HepG2 (cell line): ENCODE results near the gene TIMP4. TPM values are rescaled to one million over a fixed set of nuclear protein-coding genes. Genes with fewer than 3 reads are reported as not detected.

Experiments
- ATAC-seq: fragments of 200-7000 bp; cut with Tn5 transposase; 3 replicates; pipeline ENCODE4 v1.9.1; 2020; ENCODE audit warnings: mild to moderate bottlenecking, moderate library complexity
- BruUV-seq: library from RNA; stranded (reverse); fragments of 400-500 nt; replicated peaks from 2 replicates; lab custom pipeline; 2021; lab: Mats Ljungman, UMichigan
- CTCF ChIA-PET: fragments of 300-600 bp; formaldehyde crosslinking; extraction: SDS; loops from one replicate; lab custom pipeline; 2021; ENCODE audit warnings: low total read pairs, inconsistent platforms, low intra/inter-chr PET ratio; lab: Yijun Ruan, JAX
- POLR2A ChIA-PET: fragments of 350-600 bp; sonication (Branson Sonifier 250); formaldehyde crosslinking; loops from one replicate; lab custom pipeline; 2020; ENCODE audit warnings: antibody characterized with exemption, inconsistent platforms; lab: Yijun Ruan, JAX
- DNase-seq: peaks from one replicate; pipeline ENCODE4 v3.0.0-alpha.2; 2015; ENCODE audit warnings: low spot score
- FAIRE-seq: peaks from 3 replicates; lab custom pipeline; 2011; peaks lifted over from hg19 to GRCh38; lab: Jason Lieb, UNC
- H2AFZ ChIP-seq: one replicate; pipeline ENCODE4 v1.6.1; 2011; ENCODE audit warnings: low read length, inconsistent platforms
- H3K27ac ChIP-seq: fragments of 300-600 bp; 3 replicates; pipeline ENCODE4 v1.8.0; 2011; ENCODE audit warnings: mixed run types, mild to moderate bottlenecking, mixed read lengths, low read length, inconsistent platforms; ENCODE audit not compliant: insufficient read depth; ENCODE audit errors: extremely low read length
- H3K27me3 ChIP-seq, 2 experiments: fragments of 200-600 bp in 1 of 2; 2 replicates in 1 of 2; 3 replicates in 1 of 2; pipeline versions ENCODE4 v1.6.0 to v1.8.0; 2011; ENCODE audit warnings: low read length in 2 of 2, mild to moderate bottlenecking in 2 of 2, moderate library complexity in 2 of 2, inconsistent platforms in 1 of 2; ENCODE audit not compliant: insufficient read depth in 2 of 2, control insufficient read depth in 1 of 2
- H3K36me3 ChIP-seq, 2 experiments: fragments of 200-600 bp in 1 of 2; replicated peaks in 1 of 2; 2 replicates in 1 of 2; 3 replicates in 1 of 2; pipeline versions ENCODE4 v1.5.1 to v1.8.0; 2011; ENCODE audit warnings: low read length in 2 of 2, inconsistent platforms in 1 of 2; ENCODE audit not compliant: insufficient read depth in 2 of 2, control insufficient read depth in 1 of 2
- H3K4me1 ChIP-seq: 2 replicates; pipeline ENCODE4 v1.5.1; 2012; ENCODE audit warnings: low read length, inconsistent platforms; ENCODE audit not compliant: insufficient read depth
- H3K4me2 ChIP-seq: 2 replicates; pipeline ENCODE4 v1.6.0; 2011; ENCODE audit warnings: low read depth, low read length, inconsistent platforms
- H3K4me3 ChIP-seq, 3 experiments: fragments of 200-600 bp in 1 of 3; sonication (generic), shearing (Covaris generic) in 1 of 3; replicated peaks in 1 of 3; 2 replicates each; pipeline ENCODE4 v1.5.1; 2011 to 2016; ENCODE audit warnings: low read length in 3 of 3, inconsistent platforms in 2 of 3, low read depth in 2 of 3, mild to moderate bottlenecking in 2 of 3, control low read depth in 1 of 3, mixed read lengths in 1 of 3; ENCODE audit not compliant: insufficient read depth in 1 of 3
- H3K79me2 ChIP-seq: one replicate; pipeline ENCODE4 v1.6.1; 2011; ENCODE audit warnings: low read length, inconsistent platforms; ENCODE audit not compliant: insufficient read depth
- H3K9ac ChIP-seq: 2 replicates; pipeline ENCODE4 v1.6.0; 2011; ENCODE audit warnings: mild to moderate bottlenecking, low read depth, low read length, inconsistent platforms; ENCODE audit not compliant: insufficient read depth
- H3K9me3 ChIP-seq: 2 replicates; pipeline ENCODE4 v1.5.1; 2012; ENCODE audit warnings: mild to moderate bottlenecking, low read length
- H4K20me1 ChIP-seq: 2 replicates; pipeline ENCODE4 v1.6.0; 2011; ENCODE audit warnings: inconsistent platforms, mild to moderate bottlenecking, low read length, moderate library complexity; ENCODE audit not compliant: insufficient read depth
- CTCF ChIP-seq: sonication (generic); formaldehyde crosslinking; IDR thresholded peaks from 2 replicates; pipeline ENCODE4 v1.5.0; 2020; ENCODE audit warnings: mild to moderate bottlenecking, missing genetic modification reagents, moderate library complexity
- SMC3 ChIP-seq: IDR thresholded peaks from 2 replicates; pipeline ENCODE4 v1.6.1; 2011; ENCODE audit warnings: low read length, improper control_type of control experiment
- SRSF9 ChIP-seq: fragments of 200-400 bp; formaldehyde crosslinking; IDR thresholded peaks from 2 replicates; pipeline ENCODE4 v1.6.1; 2018; ENCODE audit warnings: borderline replicate concordance, mild to moderate bottlenecking, low read depth, low read length; ENCODE audit not compliant: insufficient read depth, poor library complexity, severe bottlenecking
- STAG1 ChIP-seq: sonication (generic); formaldehyde crosslinking; IDR thresholded peaks from 2 replicates; pipeline ENCODE4 v1.4.0; 2020; ENCODE audit warnings: missing genetic modification reagents
- YY1 ChIP-seq: IDR thresholded peaks from 2 replicates; pipeline ENCODE4 v1.6.1; 2011; ENCODE audit warnings: low read length, low read depth, moderate library complexity, mild to moderate bottlenecking; ENCODE audit not compliant: insufficient read depth, insufficient replicate concordance
- ZNF747 ChIP-seq: sonication (generic); formaldehyde crosslinking; IDR thresholded peaks from 2 replicates; pipeline ENCODE4 v1.8.1; 2023; ENCODE audit warnings: missing genetic modification reagents, mild to moderate bottlenecking, borderline replicate concordance
- WGBS: methylation state at CpG from one replicate; pipeline ENCODE4 v1.1.6; 2017; ENCODE audit warnings: low lambda C conversion rate; 5-methylcytosine and 5-hydroxymethylcytosine counted together
- in situ Hi-C: cut with HindIII; loops from 2 replicates; pipeline ENCODE4 v1.10.0; 2017; ENCODE audit warnings: low pct_unique_long_range_greater_than_20kb; ENCODE audit not compliant: extremely low pct_ligation_motif_present
- intact Hi-C: fragments of 100-400 bp; cut with micrococcal nuclease; formaldehyde crosslinking; loops from one replicate; pipeline ENCODE4 v1.10.0; 2022; ENCODE audit not compliant: unreplicated experiment
- polyA plus RNA-seq, 8 experiments: library from polyadenylated mRNA; depleted of rRNA in 3 of 8; stranded (reverse) in 7 of 8; unstranded in 1 of 8; fragments of >200 nt; fragmentation: Illumina TruSeq in 4 of 8; extraction: Trizol in 4 of 8; gene quantifications; 2 replicates each; pipeline versions ENCODE4 v1.2.1 to v1.2.3, GENCODE V29; 2011 to 2016; ENCODE audit warnings: low read depth in 4 of 8, missing spikeins in 1 of 8, mixed read lengths in 1 of 8; ENCODE audit not compliant: insufficient read depth in 1 of 8
- total RNA-seq, 5 experiments: library from RNA; depleted of rRNA; stranded (reverse); fragments of >200 nt; fragmentation: Illumina TruSeq; extraction: Trizol; gene quantifications; 2 replicates each; pipeline ENCODE4 v1.2.3, GENCODE V29; 2016; ENCODE audit warnings: low read depth in 1 of 5

TIMP4 gene
- total and polyA plus RNA-seq, 2 of the 13 experiments (the other 11 are each of a cell fraction or from before 2014, with no cell fraction given): 0.05 to 0.07 TPM

- in situ Hi-C loops (loop anchor here (5.0 kb wide), 2 partner anchors 39 to 339 kb away; no protein-coding TSS in a partner anchor), intact Hi-C loops (loop anchor here (5.0 kb wide), 1 partner anchor 584 kb away; no protein-coding TSS in a partner anchor)
- CTCF ChIA-PET: interaction anchor here (3.5 kb wide), 1 partner anchor 37 kb away, joined by 25 read pairs; no protein-coding TSS in a partner anchor
- POLR2A ChIA-PET: interaction anchor here (0.8 kb wide), 1 partner anchor 342 kb away, joined by 4 read pairs; no protein-coding TSS in a partner anchor
- Histone ChIP-seq H3K9me3 (no peaks in the 10 kb centered on the region), H3K9ac (no peak overlapping the region), H3K79me2 (no peaks in the 10 kb centered on the region), H3K27me3 (no peaks in the 10 kb centered on the region; a peak in 1 of 5 replicates), H3K4me1 (no peaks in the 10 kb centered on the region), H3K4me2 (no peak overlapping the region), H4K20me1 (no peaks in the 10 kb centered on the region), H3K36me3 (no peaks in the 10 kb centered on the region), H3K27ac (no peak overlapping the region), H2AFZ (no peak overlapping the region), H3K4me3 (no peak overlapping the region)
- ATAC-seq (peak; percentile 33; the same call in 2 of the 3 replicates), FAIRE-seq (no peak), DNase-seq (no peak)
- WGBS: 8% methylated on average over 1 of the region's 1 CpG
- TF ChIP-seq YY1: peak; percentile 75
- peak; percentile 55 for TF ChIP-seq STAG1 (CRISPR knock-in tag)
- no peak for TF ChIP-seq SRSF9
- 0 out of 2 replicates have a peak, but pooled peaks have one; percentile 15 for TF ChIP-seq SMC3
- TF ChIP-seq CTCF (CRISPR knock-in tag): peak; percentile 59
- TF ChIP-seq ZNF747 (CRISPR knock-in tag): no peak
- BruUV-seq: no TSS peak
Measured at GRCh38 chr3:12138044-12138443, 20.7 kb downstream of the TIMP4 start.
